Measurements from ENCODE around the gene PRKCH.
A peak's percentile ranks its signal among the peaks of the same experiment; 100 is the strongest.

The PRKCH gene

DNA sequence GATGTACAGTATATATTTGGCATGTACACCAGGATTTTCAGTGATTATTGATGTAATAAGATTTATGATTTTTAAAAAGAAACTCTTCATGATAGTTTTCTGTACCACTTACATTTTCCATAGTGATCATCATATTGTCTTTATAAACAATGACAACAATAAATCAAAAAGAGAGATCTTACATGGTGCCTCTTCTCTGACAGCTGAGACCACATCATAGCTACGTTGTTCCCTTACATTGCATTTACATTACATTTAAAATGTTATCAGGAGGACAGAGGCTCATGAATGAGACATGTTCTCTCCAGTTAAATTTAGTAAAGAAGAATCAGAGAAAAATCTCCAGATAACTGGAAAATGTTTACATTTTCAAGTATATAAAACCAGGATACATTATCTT is 112.4 kb downstream of the PRKCH start:
- no peak for DNase-seq

DNA sequence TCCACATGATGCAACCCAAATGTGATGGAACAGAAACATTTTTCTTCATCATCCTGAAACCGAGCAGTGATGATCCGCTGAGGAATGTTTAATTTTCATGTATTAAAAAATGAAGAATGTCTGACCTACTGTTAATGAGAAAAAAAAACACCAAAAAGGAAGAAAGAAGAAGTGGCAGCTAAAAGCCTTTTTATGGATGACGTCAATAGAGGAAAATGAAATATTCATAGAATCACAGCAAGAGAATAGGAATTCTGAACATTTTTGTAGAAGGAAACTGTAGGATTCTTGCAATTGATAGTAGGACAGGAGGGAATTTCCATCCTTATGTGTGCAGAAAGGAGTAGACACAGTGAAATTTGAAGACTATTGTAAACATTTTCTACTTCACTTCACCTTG is 112.9 kb downstream of the PRKCH start:
- DNase-seq, result no peak

DNA sequence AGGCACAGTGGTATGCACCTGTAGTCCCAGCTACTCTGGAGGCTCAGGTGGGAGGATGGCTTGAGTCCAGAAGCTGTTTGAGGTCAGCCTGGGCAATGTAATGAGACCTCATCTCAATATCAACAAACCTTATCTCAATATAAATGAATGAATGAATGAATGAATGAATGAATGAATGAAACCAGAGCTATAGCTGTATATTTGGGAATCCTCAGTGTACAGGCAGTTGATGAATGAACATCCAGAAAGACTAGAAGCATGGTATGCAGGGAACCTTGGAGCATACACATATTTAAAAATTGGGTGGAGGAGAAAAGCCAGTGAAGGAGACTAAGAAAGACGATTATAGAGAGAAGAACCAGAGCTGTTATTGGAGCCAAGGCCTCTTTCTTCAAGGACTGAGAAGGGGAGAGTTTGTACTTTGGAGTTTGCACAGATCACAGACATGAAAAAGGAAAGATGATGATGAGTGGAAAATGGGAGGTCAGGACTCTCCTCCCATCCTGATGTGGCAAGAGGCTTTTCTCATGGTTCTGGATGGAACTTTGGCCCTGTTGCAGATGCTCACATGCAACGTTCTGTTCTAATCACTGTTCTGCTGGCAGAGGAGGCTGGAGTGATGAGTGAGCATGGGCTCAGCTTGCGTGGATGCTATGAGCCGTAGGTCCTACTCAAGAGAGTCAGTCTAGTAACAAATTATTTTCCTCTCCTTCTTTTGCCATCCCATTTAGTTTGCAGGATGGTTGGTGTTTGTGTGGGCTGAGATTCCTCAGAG is 114.4 kb downstream of the PRKCH start:
- no peak for DNase-seq

DNA sequence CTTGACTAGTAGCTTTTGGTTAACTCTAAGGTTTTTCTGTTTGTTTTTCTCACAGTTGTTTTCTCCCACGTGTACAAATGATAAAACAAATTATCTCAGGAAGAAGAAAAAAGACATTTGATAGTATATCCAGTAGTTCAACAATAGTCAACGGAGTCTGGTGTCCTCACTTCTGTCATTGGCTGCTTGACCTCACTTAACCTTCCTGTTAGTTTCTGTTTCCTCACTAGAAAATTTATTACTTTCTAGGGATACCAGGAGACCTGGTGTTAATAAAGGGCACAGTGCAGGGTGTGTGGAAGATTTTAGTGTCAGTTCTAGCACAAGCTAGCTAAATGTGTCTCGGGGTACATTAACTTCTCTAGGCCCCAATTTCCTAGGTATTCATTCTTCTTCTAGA is 116.0 kb downstream of the PRKCH start:
- DNase-seq, result no peak

DNA sequence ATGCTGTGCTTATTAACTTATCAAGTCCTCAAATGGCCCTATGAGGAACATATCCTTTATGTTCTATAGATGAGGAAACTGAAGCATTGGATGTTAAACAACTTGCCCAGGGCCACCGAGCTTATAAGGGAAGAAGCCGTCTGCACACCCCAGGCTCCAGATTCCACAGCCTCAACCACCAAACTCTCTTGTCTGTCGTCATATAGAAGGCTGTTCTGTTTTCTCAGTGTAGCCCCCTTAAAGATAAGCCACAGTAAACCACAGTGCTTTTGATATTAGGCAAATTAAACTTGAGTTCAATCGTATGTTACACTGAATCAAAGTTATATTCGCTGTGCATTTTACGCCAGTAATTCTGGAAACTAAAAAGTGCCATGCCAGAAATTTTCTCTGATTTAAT is 116.7 kb downstream of the PRKCH start:
- DNase-seq, result no peak

DNA sequence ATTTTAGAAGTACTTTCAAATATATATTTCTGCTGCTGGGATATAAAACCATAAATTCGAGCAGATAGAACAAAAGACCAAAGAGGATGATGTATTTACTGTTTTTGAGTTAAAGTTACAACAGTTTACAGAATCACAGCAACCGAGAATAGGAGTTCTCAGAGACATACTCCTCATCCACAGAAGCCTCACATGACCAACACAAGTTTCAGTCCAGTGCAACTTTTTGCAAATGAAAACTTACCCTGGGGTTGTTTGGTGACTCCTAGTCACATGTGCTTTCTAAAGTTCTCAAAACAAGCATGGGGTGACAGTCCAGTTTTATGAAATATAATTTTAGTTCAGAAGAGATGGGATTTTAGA is 117.1 kb downstream of the PRKCH start:
- DNase-seq, result peak; percentile 46

DNA sequence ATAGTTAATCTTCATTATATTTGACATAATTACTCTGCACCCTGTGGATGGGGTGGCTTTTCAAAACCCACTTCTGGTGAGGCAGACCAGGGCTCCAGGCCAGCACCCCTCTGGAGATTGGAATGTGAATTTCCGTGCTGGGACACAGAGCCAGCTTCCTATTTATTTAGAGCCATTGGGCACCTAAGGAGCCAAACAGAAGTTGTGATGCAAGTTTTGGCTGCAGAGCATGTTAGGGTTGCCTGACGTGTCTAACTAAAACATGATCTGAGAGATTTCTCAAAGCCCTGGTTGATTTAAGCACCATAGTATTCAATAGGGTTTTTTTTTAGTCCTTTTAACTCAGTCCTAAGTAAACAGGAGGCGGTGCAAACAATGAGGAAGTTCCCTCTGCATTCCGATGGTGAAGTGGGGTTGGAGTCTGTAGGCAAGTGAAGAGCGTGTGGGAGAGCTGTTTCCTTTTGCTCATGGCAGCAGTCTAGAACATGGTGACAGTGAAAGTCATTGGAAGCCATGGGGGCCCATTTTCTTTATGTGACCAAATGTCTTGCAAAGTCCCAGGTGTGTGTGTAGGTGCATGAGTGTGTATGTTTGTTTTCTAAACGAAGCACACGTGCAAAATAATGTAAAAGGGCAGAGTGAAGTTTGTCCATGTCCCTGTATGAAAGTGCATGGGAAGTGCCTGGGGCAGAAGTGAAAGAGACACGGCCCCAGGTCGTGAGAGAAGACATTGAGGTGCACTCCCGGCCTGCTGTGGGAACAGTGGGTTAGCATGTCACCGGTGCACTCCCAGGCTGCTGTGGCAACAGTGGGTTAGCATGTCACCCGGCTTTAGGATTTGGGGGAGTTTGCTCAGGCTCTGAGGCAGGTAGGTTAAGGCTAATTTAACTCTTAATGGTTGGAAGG is 117.7 kb downstream of the PRKCH start:
- DNase-seq, result peak; percentile 39

DNA sequence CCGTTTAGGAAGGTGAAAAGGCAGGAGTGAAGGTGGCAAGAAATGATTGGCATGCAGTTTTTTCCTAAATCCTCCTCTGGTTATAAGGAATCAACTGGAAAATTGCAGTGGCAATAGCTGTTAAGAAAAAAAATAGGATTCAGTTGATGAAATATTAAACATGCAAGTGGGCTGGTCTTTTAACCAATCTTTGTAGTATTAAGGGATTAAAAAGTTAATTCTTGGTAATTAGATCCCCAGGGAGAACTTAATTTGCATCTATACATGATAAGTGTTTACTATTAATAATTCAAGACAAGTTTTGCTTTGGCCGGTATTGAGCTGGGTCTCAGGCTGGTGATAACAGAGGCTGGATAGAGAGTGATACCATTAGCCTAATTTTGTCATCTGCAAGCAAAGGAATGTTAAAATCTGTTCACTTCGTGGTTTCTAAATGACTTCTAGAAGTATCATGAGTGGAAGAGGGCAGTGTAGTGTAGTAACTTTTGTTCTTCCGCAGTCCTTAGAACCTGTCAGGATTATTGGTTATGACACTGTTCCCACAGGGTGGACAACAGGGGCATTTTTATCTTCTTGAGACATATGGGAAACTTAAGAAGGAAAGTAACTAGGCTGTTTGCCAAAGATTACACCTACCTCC is 118.5 kb downstream of the PRKCH start:
- DNase-seq, result no peak

DNA sequence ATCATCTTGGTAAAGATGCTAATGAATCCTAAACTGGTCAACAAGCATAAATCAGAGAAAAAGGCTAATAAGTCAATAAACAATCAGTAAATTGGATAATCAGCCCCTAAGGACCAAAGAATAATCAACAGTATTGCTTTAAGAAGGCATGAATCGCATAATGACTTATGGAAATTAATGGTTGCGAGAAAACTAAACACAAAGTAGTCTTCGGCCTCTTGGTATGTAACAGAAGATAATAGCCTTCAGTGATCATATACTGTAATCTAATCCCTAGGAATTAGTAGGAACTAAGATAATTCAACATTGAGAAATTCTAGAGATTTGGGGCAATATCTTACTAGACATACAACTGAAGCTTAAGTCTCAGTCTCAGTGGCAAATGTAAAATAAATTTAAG is 122.1 kb downstream of the PRKCH start:
- no peak for DNase-seq

DNA sequence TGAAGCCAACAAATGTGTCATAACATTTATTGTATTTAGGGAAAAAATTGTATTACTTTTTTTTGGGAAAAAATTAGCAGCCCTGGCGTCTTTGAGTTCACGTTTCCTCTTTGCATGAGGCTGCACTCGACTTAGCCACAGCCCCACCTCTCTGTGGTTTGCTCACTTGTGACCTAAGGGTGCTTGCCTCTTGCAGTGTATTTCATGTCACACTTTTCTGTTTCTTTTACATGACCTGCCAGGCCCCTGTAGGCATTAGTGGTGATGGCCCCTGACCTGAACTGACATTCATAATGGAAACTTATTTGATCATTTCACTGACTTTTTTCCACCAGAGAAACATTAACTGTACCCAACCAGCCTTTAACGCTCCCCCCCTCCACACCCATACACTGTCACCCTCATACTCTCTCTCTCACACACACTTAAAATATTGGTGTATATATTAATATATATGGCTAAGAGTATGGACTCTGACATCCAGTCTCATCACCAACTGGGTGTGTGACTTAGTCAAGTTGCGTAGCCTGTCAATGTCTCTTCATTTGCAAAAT is 122.9 kb downstream of the PRKCH start:
- DNase-seq, result peak; percentile 89

DNA sequence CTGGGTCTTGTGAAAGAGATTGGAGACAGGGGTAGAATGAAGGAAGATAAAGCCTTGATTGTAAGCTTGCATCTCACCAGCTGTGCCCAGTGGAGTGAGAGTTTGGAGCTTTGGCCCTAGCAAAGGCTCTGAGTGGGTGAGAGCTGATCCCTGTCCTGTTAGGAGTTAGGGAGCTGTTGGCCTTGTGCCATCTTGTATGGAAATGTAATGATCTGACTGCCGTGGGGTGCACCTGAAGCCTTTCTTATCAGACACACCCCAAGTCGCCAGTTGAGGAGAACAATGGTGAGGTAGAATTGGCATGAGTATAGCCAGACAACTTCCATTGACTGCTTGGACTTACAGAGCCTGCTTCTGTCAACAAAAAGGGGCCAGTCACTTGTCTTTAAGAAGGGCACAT is 130.1 kb downstream of the PRKCH start:
- DNase-seq, result no peak

DNA sequence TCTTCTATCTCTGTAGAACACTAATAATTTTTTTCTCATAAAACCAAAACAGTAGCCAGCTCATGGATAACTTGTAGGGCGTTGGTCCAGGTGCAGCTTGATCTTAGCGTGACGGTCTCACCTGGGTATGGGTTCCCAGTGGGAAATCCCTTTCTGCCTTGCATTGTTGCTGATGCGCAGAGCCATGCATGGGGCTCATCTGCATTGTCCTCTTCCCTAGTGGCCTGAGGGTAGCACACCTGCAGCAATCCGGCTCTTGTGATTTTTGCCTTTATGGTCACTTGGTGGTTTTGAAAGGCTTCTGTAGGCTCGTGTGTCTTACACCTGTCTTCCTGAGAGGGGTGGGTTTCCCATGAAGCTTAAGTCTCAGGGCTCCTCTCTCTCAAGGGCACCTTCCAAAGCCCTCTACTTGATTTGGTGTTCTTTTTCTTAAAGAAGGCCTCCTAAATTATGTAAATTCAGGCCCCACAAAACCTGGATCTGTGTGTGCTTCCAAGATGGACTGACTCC is 130.6 kb downstream of the PRKCH start:
- DNase-seq, result no peak

DNA sequence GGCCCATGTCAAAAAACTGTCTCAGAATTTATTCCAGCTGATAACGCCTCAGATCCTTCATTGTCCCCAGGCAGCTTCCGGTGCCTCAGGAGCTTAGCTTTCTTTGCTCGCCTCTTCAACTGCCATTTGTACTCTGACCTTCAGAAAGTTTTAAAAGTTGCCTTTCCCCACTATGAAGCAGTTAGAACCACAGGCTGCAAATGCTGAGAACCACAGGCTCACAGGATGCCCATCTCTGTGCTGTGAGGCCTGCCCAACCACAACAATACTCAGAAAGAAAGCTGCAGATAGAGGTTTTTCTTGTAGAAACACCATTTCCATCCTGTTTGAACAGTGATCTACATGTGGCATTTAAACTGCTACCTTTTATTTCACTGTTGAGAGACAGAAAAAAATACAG is 131.1 kb downstream of the PRKCH start:
- peak; percentile 95 for DNase-seq

DNA sequence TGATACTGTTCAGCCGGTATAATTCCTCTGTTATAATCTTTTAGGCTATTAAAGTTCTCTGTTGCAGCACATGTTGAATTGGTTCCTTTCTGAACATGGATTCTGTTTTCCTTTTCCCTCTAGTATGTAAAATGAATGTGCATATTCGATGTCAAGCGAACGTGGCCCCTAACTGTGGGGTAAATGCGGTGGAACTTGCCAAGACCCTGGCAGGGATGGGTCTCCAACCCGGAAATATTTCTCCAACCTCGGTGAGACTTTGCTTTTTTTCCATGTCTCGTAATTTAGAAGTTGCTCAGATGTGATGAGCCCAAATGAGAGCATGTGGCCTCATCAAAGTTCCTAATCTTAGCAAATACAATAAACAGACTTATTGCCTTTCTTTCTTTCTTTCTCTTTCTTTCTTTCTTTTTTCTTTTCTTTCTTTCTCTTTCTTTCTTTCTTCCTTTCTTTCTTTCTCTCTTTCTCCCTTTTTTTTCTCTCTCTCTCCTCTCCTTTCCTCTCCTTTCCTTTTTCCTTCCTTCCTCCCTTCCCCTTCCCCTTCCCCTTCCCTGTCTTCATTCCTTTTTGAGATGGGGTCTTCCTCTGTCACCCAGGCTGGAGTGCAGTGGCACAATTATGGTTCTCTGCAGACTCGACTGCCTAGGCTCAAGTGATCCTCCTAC is 131.9 kb downstream of the PRKCH start:
- no peak for DNase-seq

DNA sequence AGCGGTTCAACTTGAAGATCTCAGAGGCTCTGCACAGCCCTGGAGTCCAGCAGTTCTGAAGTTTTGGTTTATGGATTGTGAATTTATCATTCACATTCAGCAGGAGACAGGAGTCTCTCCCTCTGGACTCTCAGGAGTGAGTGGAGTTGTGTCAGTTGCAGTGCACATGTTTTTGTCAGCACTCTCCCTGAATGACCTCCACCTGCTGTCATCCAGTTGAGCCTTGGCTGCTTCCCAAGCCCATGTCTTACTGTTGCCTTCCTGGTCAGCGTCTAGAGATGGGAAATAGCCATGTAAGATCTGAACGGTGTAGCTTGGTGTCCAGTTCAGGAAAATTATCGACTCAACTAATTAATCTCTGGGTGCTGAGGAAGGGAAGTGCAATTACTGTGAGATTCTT is 133.2 kb downstream of the PRKCH start:
- DNase-seq, result no peak

DNA sequence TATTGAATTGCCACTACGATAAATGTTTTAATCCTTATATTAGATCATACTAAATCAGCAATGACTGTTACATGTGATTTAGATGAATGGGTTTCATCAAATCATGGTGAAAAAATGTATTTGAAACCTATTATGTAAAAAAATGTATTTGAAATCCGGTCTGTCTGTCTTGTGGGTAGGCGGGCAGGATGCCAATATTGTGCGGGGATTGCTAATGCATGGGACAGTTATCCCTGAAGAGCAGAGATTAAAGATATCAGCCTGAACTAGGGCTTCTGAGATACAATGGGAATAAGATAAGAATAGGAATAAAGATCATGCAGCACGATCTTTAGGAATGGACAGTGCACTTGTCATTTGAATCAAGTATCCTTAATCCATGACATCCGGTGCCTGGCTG is 134.0 kb downstream of the PRKCH start:
- no peak for DNase-seq

DNA sequence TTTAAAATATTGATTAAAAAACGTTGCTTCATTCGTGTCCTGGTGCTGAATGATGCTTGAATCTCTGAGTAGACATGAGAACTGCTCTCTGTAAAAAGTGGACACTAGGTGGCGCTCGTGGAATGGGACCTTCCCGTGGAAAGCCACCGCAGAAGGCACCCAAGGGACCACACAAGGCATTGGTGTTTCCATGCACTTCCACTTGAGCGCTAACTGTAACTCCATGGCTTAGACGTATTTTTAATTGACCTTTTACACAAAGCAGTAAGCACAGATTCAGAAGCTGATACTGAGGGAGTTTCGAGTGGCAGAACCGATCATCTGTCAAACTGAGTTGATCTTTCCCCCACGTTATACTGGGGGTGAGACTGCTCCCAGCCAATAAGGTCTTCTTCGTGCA is 135.3 kb downstream of the PRKCH start:
- peak; percentile 85 for DNase-seq

DNA sequence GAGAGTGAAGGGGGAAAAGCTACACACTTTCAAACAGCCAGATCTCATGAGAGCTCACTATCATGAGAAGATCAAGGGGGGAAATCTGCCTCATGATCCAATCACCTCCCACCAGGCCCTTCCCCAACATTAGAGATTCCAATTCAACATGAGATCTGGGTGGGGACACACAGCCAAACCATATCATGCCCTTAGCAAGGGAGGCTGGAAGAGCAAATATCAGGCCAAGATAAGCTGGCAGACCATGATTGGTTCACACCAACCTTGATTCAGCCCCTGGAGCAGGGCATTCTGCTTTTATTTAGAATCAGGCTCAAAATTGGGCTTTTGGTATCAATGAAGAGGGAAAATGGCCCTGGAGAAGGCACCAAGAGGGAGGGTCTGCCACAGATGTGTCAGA is 137.4 kb downstream of the PRKCH start:
- DNase-seq, result no peak

DNA sequence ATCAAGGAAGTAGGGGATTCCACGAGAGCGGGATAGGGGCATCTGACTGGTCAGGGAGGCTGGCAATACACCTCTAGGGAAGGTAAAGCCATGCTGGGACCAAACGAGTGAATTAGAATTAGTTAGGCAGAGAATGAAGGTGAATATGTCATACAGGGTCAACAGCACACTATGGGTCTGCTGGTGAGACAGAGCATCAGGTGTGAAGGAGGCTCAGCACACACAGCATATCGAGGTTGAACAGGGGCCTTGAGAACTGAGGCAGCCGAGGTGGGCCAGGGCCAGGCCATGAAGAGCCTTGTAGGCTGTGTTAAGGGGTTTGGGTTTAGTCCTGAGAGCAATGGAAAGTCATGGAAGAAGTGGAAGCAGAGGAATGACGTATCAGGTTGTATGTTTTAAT is 137.8 kb downstream of the PRKCH start:
- no peak for DNase-seq

DNA sequence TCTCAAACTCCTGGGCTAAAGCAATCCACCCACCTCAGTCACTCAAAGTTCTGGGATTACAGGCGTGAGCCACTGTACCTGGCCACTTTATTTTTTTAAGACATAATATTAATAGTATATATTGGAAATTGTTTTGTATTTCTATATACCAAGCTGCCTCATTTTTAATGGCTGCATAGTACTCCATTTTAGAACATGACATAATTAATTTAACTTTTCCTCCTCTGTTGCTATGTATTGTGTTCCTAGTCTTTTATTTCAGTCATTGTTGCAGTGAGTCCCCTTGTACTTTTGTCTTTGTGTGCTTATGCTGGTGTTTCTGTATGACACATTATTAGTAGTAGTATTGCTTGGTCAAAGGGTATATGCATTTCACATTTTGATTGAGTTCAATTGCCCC is 138.7 kb downstream of the PRKCH start:
- no peak for DNase-seq

DNA sequence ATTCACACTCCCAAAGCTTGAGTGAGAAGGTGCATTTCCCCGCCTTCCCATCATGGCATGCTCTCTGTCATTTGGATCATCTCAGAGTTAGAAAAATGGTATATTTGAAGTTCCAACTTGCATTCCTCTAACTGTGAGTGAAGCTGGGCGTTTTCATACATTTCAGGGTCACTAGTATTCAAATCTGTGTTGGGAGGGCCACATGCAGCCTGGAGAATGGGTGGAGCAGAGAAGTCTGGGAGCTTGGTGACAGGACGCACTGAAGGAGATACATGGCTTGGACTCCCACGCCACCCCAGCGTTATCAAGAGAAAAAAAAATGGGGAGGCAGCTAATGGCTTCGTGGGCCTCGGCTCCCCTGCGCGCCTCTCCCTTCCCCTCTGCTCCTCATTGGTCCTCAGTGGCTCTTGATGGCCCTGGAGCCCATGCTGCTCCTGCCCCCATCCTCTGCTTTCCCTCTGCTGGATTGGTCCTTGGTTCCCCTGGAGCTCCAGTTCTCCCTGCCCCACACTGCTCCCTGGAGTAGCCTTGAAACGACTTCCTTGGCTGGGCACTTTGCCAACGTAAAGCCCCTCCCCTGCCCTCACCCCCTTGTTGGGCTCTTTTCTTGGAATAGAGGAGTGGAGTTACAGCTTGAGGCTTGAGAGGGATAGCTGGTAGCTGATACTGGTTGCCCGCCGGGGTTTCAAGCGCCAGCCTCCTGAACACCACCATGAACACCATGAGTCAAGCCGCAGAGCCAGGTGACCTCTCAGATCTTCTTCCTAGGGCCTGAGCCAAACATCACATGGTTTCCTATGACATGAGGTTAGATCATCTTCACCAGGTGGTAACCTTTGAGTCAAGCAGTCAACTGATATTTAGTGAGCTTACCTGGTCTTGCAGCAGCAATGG is 139.6 kb downstream of the PRKCH start:
- peak; percentile 44 for DNase-seq

DNA sequence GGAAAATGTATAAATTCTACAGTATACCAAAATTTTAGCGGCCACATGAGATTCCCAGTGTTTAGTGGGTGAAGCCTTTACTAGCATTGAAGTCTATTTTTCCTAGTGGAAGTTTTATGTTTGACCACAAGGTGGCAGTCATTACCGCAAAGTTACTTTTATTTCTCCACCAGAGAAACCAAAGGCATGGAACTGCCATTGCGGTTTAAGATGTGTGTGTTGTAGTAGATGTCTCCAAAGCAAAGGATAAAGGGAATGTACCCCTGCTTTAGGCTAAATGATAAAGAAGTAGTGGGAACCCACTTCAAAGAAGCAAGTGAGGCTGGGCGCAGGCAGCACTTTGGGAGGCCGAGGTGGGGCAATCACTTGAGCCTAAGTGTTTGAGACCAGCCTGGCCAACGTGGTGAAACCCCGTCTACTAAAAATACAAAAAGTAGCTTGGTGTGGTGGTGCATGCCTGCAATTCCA is 140.5 kb downstream of the PRKCH start:
- DNase-seq, result peak; percentile 73

Data from activated CD4-positive, alpha-beta T cell treated with anti-CD3 and anti-CD28 coated beads, Interleukin-10, Interleukin-2, amounts not matched to agents 100 ng/mL and 50 ng/mL, durations not matched to agents 16 hours and 8 hours (primary cell).